ENCODE measurements around the gene MAD1L1. TPM values are rescaled to one million over a fixed set of nuclear protein-coding genes. Genes with fewer than 3 reads are reported as not detected.

Gene MAD1L1
- total RNA-seq, 1 experiment from 2014 or later: 50.8 TPM

DNA sequence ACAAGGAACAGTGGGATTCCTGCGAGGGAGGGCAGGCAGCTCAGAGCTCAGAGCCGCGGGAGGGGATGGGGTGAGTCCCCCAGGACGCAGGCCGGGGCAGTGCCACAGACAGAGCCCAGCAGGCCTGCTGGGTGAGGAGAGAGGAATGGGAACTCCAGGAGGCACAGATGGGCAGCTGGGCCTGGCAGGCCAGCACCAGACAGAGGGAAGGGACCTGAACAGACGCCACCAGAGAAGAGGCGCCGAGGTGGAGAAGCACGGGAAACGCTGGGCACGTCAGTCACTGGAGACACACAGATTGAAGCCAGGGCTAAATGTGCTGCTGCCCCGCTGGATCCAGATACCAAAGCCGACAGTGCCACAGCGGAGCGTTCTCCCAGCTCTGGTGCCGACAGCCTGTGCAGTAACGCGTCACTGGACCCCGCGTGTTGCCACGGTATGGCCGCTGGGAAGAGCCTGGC lies 225.8 kb downstream of the MAD1L1 start:
- H3F3A ChIP-seq (ENCODE audit: insufficient read depth, low read depth): no peaks in the 10 kb centered on the region

DNA sequence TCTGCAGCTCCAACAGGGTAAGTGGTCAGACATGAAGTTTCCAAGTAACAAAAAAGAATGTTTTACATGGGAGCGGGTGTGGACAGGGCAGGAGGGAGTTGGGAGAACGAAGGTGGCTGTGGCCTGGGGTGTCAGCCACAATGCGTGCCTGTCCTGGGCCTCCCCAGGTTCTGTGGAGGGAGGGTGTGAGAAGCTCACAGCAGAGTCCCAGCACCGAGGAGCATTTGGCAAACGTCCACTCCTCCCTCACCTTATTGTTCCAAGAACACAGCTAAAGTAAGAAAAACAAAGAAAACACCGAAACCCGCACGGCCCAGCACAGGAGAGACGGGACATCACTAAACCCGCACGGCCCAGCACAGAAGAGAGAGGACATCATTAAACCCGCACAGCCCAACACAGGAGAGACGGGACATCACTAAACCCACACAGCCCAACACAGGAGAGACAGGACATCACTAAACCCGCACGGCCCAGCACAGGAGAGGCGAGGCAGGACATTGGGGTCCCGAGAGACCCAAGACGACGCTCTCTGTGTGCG lies 226.4 kb downstream of the MAD1L1 start:
- no peak for DNase-seq
- H3K9me3 ChIP-seq (ENCODE audit: insufficient read depth, low read depth): no peaks in the 10 kb centered on the region
- intact Hi-C loops (cut with micrococcal nuclease; ENCODE audit: unreplicated experiment): no loop called here
- no peak overlapping the region for H3K4me2 ChIP-seq
- POLR2A ChIA-PET (ENCODE audit: unreplicated experiment): no interaction called here
- no peak overlapping the region for H3K27ac ChIP-seq
- BruUV-seq (replicated peaks): no TSS peak
- no peaks in the 10 kb centered on the region for H3K79me2 ChIP-seq (ENCODE audit: low read depth)
- H3F3A ChIP-seq (ENCODE audit: insufficient read depth, low read depth): no peaks in the 10 kb centered on the region
- no peaks in the 10 kb centered on the region for H3K9me2 ChIP-seq (ENCODE audit: insufficient read depth)
- no peaks in the 10 kb centered on the region for H3K36me3 ChIP-seq (ENCODE audit: low read depth)
- H3K27me3 ChIP-seq (ENCODE audit: insufficient read depth, low read depth): no peaks in the 10 kb centered on the region
- no peak overlapping the region for H2AFZ ChIP-seq
- H4K20me1 ChIP-seq (ENCODE audit: insufficient read depth): no peaks in the 10 kb centered on the region
- CTCF ChIA-PET: interaction anchor here (0.5 kb wide), 1 partner anchor 665 kb away, joined by 3 read pairs; no protein-coding TSS in a partner anchor
- no peak for TF ChIP-seq EZH2 (IDR thresholded peaks at IDR 0.05; ENCODE audit: low read depth)
- H3K4me3 ChIP-seq: no peak overlapping the region
- H3K4me1 ChIP-seq (replicated peaks; ENCODE audit: insufficient read depth): no peaks in the 10 kb centered on the region

More for the DNA sequence above, 225.8 kb downstream of the MAD1L1 start:
- Histone ChIP-seq H3K27ac (no peak overlapping the region), H3K79me2 (ENCODE audit: low read depth) (no peaks in the 10 kb centered on the region), H2AFZ (no peak overlapping the region), H3K36me3 (ENCODE audit: low read depth) (no peaks in the 10 kb centered on the region), H3K9me2 (ENCODE audit: insufficient read depth) (no peaks in the 10 kb centered on the region), H3K9me3 (ENCODE audit: insufficient read depth, low read depth) (no peaks in the 10 kb centered on the region), H3K4me1 (replicated peaks; ENCODE audit: insufficient read depth) (no peaks in the 10 kb centered on the region), H4K20me1 (ENCODE audit: insufficient read depth) (no peaks in the 10 kb centered on the region), H3K27me3 (ENCODE audit: insufficient read depth, low read depth) (no peaks in the 10 kb centered on the region), H3K4me2 (no peak overlapping the region), H3K4me3 (no peak overlapping the region)
- TF ChIP-seq, protein P1, sequence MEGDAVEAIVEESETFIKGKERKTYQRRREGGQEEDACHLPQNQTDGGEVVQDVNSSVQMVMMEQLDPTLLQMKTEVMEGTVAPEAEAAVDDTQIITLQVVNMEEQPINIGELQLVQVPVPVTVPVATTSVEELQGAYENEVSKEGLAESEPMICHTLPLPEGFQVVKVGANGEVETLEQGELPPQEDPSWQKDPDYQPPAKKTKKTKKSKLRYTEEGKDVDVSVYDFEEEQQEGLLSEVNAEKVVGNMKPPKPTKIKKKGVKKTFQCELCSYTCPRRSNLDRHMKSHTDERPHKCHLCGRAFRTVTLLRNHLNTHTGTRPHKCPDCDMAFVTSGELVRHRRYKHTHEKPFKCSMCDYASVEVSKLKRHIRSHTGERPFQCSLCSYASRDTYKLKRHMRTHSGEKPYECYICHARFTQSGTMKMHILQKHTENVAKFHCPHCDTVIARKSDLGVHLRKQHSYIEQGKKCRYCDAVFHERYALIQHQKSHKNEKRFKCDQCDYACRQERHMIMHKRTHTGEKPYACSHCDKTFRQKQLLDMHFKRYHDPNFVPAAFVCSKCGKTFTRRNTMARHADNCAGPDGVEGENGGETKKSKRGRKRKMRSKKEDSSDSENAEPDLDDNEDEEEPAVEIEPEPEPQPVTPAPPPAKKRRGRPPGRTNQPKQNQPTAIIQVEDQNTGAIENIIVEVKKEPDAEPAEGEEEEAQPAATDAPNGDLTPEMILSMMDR (conservative IDR thresholded peaks at IDR 0.05): no peak
- no peak for TF ChIP-seq EZH2 (IDR thresholded peaks at IDR 0.05; ENCODE audit: low read depth)
- CTCF ChIA-PET: interaction anchor here (0.5 kb wide), 1 partner anchor 664 kb away, joined by 3 read pairs; no protein-coding TSS in a partner anchor
- intact Hi-C loops (cut with micrococcal nuclease; ENCODE audit: unreplicated experiment): no loop called here
- POLR2A ChIA-PET (ENCODE audit: unreplicated experiment): no interaction called here
- DNase-seq: no peak
- no TSS peak for BruUV-seq (replicated peaks)

DNA sequence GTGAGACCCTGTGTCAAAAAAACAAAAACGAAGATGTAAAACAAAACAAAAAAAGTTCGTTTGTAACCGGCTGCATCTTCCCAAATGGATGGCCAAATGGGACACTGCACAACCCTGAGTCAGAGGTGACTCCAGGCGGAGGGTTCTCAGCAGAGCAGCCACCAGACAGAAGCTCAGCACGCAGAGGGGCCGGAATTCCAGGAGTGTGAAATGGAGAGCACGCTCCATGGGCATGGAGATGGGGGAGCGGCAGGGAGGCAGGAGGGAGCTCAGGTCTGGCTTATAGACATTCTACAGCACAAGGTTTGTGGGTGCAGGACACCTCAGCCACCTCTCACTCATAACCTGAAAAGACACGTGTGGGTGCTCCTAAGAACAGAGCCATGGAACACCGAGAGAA lies 227.0 kb downstream of the MAD1L1 start:
- Histone ChIP-seq H3K27me3 (ENCODE audit: insufficient read depth, low read depth) (no peaks in the 10 kb centered on the region), H3F3A (ENCODE audit: insufficient read depth, low read depth) (no peaks in the 10 kb centered on the region), H3K27ac (no peak overlapping the region), H3K36me3 (ENCODE audit: low read depth) (no peaks in the 10 kb centered on the region), H4K20me1 (ENCODE audit: insufficient read depth) (no peaks in the 10 kb centered on the region), H3K4me3 (no peak overlapping the region), H2AFZ (no peak overlapping the region), H3K9me3 (ENCODE audit: insufficient read depth, low read depth) (no peaks in the 10 kb centered on the region), H3K4me1 (replicated peaks; ENCODE audit: insufficient read depth) (no peaks in the 10 kb centered on the region), H3K79me2 (ENCODE audit: low read depth) (no peaks in the 10 kb centered on the region), H3K4me2 (no peak overlapping the region), H3K9me2 (ENCODE audit: insufficient read depth) (no peaks in the 10 kb centered on the region)
- intact Hi-C loops (cut with micrococcal nuclease; ENCODE audit: unreplicated experiment): no loop called here
- TF ChIP-seq EZH2 (IDR thresholded peaks at IDR 0.05; ENCODE audit: low read depth): no peak
- TF ChIP-seq, protein P1 (conservative IDR thresholded peaks at IDR 0.05): no peak
- no peak for DNase-seq
- CTCF ChIA-PET: no interaction called here
- no TSS peak for BruUV-seq (replicated peaks)
- POLR2A ChIA-PET (ENCODE audit: unreplicated experiment): no interaction called here

Data from PC-9 (cell line).